ENCODE data around the gene GRM7. TPM values are rescaled to one million over a fixed set of nuclear protein-coding genes. Genes with fewer than 3 reads are reported as not detected.

The GRM7 gene
- total RNA-seq, 1 experiment from 2014 or later: not detected

DNA sequence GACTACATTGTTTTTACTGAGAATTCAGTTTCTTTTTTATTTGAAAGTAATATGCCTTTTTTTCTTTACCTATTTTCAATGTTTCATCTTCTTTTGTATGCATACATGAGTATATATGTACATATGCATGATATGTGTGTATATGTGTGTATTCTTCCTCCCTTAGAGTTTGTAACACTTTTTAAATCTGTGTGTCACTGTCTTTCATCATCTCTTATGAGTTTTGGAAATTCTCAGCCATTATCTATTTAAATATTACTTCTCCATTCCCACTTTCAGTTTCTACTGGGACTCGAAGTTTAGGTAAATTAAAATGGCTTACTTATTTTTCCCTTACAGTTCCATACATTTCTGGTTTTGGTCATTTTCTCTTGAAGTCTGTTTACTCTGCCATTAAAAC is 754.1 kb downstream of the GRM7 start:
- no peaks in the 10 kb centered on the region for H3K27me3 ChIP-seq (ENCODE audit: low read length)
- intact Hi-C loops (cut with micrococcal nuclease): no loop called here
- no peak overlapping the region for H3K27ac ChIP-seq (ENCODE audit: low read length)
- ChIA-PET POLR2A (ENCODE audit: unreplicated experiment) (no interaction called here), CTCF (no interaction called here)
- H2AFZ ChIP-seq (ENCODE audit: low read length): no peak overlapping the region
- no peaks in the 10 kb centered on the region for H3K79me2 ChIP-seq (ENCODE audit: low read length)
- H3K4me3 ChIP-seq (ENCODE audit: low read length): no peak overlapping the region
- no peaks in the 10 kb centered on the region for H3K36me3 ChIP-seq (ENCODE audit: low read depth, low read length)
- no peaks in the 10 kb centered on the region for H3F3A ChIP-seq (ENCODE audit: low read length, unreplicated experiment)
- no peak overlapping the region for H3K9ac ChIP-seq (ENCODE audit: low read length)
- H3K9me2 ChIP-seq (replicated peaks; ENCODE audit: low read length): no peaks in the 10 kb centered on the region
- ATAC-seq: no peak
- no peak for DNase-seq
- no peak for TF ChIP-seq EZH2 (IDR thresholded peaks at IDR 0.05; ENCODE audit: low read length, unreplicated experiment)
- no peaks in the 10 kb centered on the region for H4K20me1 ChIP-seq (ENCODE audit: low read length)
- H3K4me1 ChIP-seq (ENCODE audit: insufficient read depth, low read length): no peaks in the 10 kb centered on the region
- H3K9me3 ChIP-seq (ENCODE audit: low read length): peaks cover 32% of the 10 kb centered on the region; the same call in 1 of the 2 replicates
- BruUV-seq (replicated peaks): no TSS peak
- H3K4me2 ChIP-seq (ENCODE audit: low read length): no peak overlapping the region

- Histone ChIP-seq H3K9me2 (replicated peaks; ENCODE audit: low read length) (no peaks in the 10 kb centered on the region), H3K4me1 (ENCODE audit: insufficient read depth, low read length) (no peaks in the 10 kb centered on the region), H3K79me2 (ENCODE audit: low read length) (no peaks in the 10 kb centered on the region), H3K27me3 (ENCODE audit: low read length) (no peaks in the 10 kb centered on the region), H3K9ac (ENCODE audit: low read length) (no peak overlapping the region), H4K20me1 (ENCODE audit: low read length) (no peaks in the 10 kb centered on the region), H3K4me2 (ENCODE audit: low read length) (no peak overlapping the region), H3K36me3 (ENCODE audit: low read depth, low read length) (no peaks in the 10 kb centered on the region), H3K4me3 (ENCODE audit: low read length) (no peak overlapping the region), H3K27ac (ENCODE audit: low read length) (no peak overlapping the region), H3F3A (ENCODE audit: low read length, unreplicated experiment) (no peaks in the 10 kb centered on the region), H2AFZ (ENCODE audit: low read length) (no peak overlapping the region), H3K9me3 (ENCODE audit: low read length) (peaks cover 25% of the 10 kb centered on the region; the same call in 1 of the 2 replicates)
- BruUV-seq (replicated peaks): no TSS peak
- DNase-seq (no peak), ATAC-seq (no peak)
- ChIA-PET POLR2A (ENCODE audit: unreplicated experiment) (no interaction called here), CTCF (no interaction called here)
- intact Hi-C loops (cut with micrococcal nuclease): no loop called here
- no peak for TF ChIP-seq EZH2 (IDR thresholded peaks at IDR 0.05; ENCODE audit: low read length, unreplicated experiment)
- TF ChIP-seq, protein P1, sequence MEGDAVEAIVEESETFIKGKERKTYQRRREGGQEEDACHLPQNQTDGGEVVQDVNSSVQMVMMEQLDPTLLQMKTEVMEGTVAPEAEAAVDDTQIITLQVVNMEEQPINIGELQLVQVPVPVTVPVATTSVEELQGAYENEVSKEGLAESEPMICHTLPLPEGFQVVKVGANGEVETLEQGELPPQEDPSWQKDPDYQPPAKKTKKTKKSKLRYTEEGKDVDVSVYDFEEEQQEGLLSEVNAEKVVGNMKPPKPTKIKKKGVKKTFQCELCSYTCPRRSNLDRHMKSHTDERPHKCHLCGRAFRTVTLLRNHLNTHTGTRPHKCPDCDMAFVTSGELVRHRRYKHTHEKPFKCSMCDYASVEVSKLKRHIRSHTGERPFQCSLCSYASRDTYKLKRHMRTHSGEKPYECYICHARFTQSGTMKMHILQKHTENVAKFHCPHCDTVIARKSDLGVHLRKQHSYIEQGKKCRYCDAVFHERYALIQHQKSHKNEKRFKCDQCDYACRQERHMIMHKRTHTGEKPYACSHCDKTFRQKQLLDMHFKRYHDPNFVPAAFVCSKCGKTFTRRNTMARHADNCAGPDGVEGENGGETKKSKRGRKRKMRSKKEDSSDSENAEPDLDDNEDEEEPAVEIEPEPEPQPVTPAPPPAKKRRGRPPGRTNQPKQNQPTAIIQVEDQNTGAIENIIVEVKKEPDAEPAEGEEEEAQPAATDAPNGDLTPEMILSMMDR (conservative IDR thresholded peaks at IDR 0.05; ENCODE audit: low read depth, low read length): no peak
- TF ChIP-seq EZH2phosphoT487 (IDR thresholded peaks at IDR 0.05; ENCODE audit: borderline replicate concordance, low read length): no peak
These were observed 757.7 kb downstream of the GRM7 start for GRCh38 chr3:7618606-7619005.

DNA sequence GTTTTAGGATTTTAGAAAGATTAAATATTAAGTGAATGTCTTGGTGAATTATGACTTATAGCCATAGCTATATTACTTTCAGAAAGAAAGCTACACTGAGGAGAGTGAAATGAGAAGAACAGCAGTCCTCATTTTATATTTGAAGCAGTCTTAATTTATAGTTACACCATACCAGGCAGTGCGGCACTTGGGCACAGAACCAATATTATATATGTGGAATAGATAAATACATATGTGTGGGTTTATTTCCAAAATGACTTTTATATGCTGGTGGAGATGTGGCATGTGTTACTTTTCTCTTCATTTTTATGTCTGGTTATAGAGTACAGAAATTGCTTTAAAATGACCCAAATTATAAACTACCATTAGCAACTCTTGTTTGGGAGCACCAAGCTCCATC is 759.5 kb downstream of the GRM7 start:
- no peak overlapping the region for H3K27ac ChIP-seq (ENCODE audit: low read length)
- H3K9ac ChIP-seq (ENCODE audit: low read length): no peak overlapping the region
- no peak for TF ChIP-seq EZH2 (IDR thresholded peaks at IDR 0.05; ENCODE audit: low read length, unreplicated experiment)
- TF ChIP-seq EZH2phosphoT487 (IDR thresholded peaks at IDR 0.05; ENCODE audit: borderline replicate concordance, low read length): no peak
- TF ChIP-seq, protein P1 (conservative IDR thresholded peaks at IDR 0.05; ENCODE audit: low read depth, low read length): no peak
- H3K4me3 ChIP-seq (ENCODE audit: low read length): no peak overlapping the region
- no peaks in the 10 kb centered on the region for H3K27me3 ChIP-seq (ENCODE audit: low read length)
- intact Hi-C loops (cut with micrococcal nuclease): no loop called here
- peaks cover 21% of the 10 kb centered on the region; the same call in 1 of the 2 replicates for H3K9me3 ChIP-seq (ENCODE audit: low read length)
- ChIA-PET POLR2A (ENCODE audit: unreplicated experiment) (no interaction called here), CTCF (no interaction called here)
- no peak overlapping the region for H3K4me2 ChIP-seq (ENCODE audit: low read length)
- no peaks in the 10 kb centered on the region for H3K9me2 ChIP-seq (replicated peaks; ENCODE audit: low read length)
- no peaks in the 10 kb centered on the region for H3K36me3 ChIP-seq (ENCODE audit: low read depth, low read length)
- DNase-seq: no peak
- no TSS peak for BruUV-seq (replicated peaks)
- no peaks in the 10 kb centered on the region for H4K20me1 ChIP-seq (ENCODE audit: low read length)
- no peaks in the 10 kb centered on the region for H3K79me2 ChIP-seq (ENCODE audit: low read length)
- H3F3A ChIP-seq (ENCODE audit: low read length, unreplicated experiment): no peaks in the 10 kb centered on the region
- H3K4me1 ChIP-seq (ENCODE audit: insufficient read depth, low read length): no peaks in the 10 kb centered on the region
- H2AFZ ChIP-seq (ENCODE audit: low read length): no peak overlapping the region
- ATAC-seq: no peak

All from PC-3 (cell line).